ENCODE measurements around the gene CTU1.

Gene CTU1

GRCh38 chr19:51063664-51064063 lies 44.5 kb downstream of the CTU1 start:
- DNase-seq (ENCODE audit: low read depth, low spot score): no peak
- H3K4me3 ChIP-seq (ENCODE audit: low read depth, low read length): no peak overlapping the region
- in situ Hi-C loops (cut with HindIII; ENCODE audit: low sequenced_read_pairs): no loop called here
- no peak for TF ChIP-seq CTCF (IDR thresholded peaks at IDR 0.05; ENCODE audit: low read depth, low read length)

GRCh38 chr19:51060973-51061372 lies 47.2 kb downstream of the CTU1 start:
- no peak overlapping the region for H3K4me3 ChIP-seq (ENCODE audit: low read depth, low read length)
- in situ Hi-C loops (cut with HindIII; ENCODE audit: low sequenced_read_pairs): no loop called here
- no peak for TF ChIP-seq CTCF (IDR thresholded peaks at IDR 0.05; ENCODE audit: low read depth, low read length)
- DNase-seq (ENCODE audit: low read depth, low spot score): no peak

- no peak overlapping the region for H3K4me3 ChIP-seq (ENCODE audit: low read depth, low read length)
- in situ Hi-C loops (cut with HindIII; ENCODE audit: low sequenced_read_pairs): no loop called here
- no peak for DNase-seq (ENCODE audit: low read depth, low spot score)
- no peak for TF ChIP-seq CTCF (IDR thresholded peaks at IDR 0.05; ENCODE audit: low read depth, low read length)
These were observed 47.9 kb downstream of the CTU1 start for GRCh38 chr19:51060336-51060735.

- no peak overlapping the region for H3K4me3 ChIP-seq (ENCODE audit: low read depth, low read length)
- TF ChIP-seq CTCF (IDR thresholded peaks at IDR 0.05; ENCODE audit: low read depth, low read length): no peak
- DNase-seq (ENCODE audit: low read depth, low spot score): no peak
- in situ Hi-C loops (cut with HindIII; ENCODE audit: low sequenced_read_pairs): no loop called here
These were observed 48.5 kb downstream of the CTU1 start for GRCh38 chr19:51059715-51060114.

GRCh38 chr19:51055866-51056265 lies 52.3 kb downstream of the CTU1 start:
- no peak for TF ChIP-seq CTCF (IDR thresholded peaks at IDR 0.05; ENCODE audit: low read depth, low read length)
- DNase-seq (ENCODE audit: low read depth, low spot score): no peak
- no peak overlapping the region for H3K4me3 ChIP-seq (ENCODE audit: low read depth, low read length)
- in situ Hi-C loops (cut with HindIII; ENCODE audit: low sequenced_read_pairs): no loop called here
